Transverse colon (tissue), 4 donors: Measurements from ENCODE around the gene C5orf22. TPM values are rescaled to one million over a fixed set of nuclear protein-coding genes. Genes with fewer than 3 reads are reported as not detected.

ENCODE experiments used
- DNase-seq: peaks from one replicate; pipeline ENCODE4 v3.0.0-alpha.2; 2019
- H3K27ac ChIP-seq, 4 donors: fragments of 200-600 bp; sonication (generic); 2 replicates each; pipeline ENCODE4 v1.5.1; 2016 to 2018; ENCODE audit warnings: inconsistent platforms in 4 of 4
- H3K27me3 ChIP-seq: fragments of 200-600 bp; sonication (generic); 2 replicates; pipeline ENCODE4 v1.5.1; 2017; ENCODE audit warnings: inconsistent platforms
- H3K36me3 ChIP-seq, 4 donors: fragments of 200-600 bp; sonication (generic); 2 replicates each; pipeline ENCODE4 v1.5.1; 2017 to 2019; ENCODE audit warnings: inconsistent platforms in 4 of 4
- H3K4me1 ChIP-seq, 4 donors: fragments of 200-600 bp; sonication (generic); 2 replicates each; pipeline ENCODE4 v1.5.1; 2017 to 2020; ENCODE audit warnings: inconsistent platforms in 4 of 4
- H3K4me3 ChIP-seq, 4 donors: fragments of 200-600 bp; sonication (generic); 1 replicate in 1 of 4; 2 replicates in 3 of 4; pipeline versions ENCODE4 v1.5.1 to v1.6.1; 2017 to 2019; ENCODE audit warnings: inconsistent platforms in 4 of 4
- H3K9me3 ChIP-seq, 2 donors: fragments of 200-600 bp; sonication (generic); 2 replicates each; pipeline ENCODE4 v1.5.1; 2017 to 2019; ENCODE audit warnings: inconsistent platforms in 2 of 2
- EP300 ChIP-seq: sonication (generic); formaldehyde crosslinking; IDR thresholded peaks from one replicate; pipeline ENCODE4 v1.6.1; 2017; ENCODE audit warnings: antibody characterized with exemption, low read depth
- POLR2A ChIP-seq: fragments of 450-650 bp; IDR thresholded peaks from one replicate; pipeline ENCODE4 v1.6.1; 2016; ENCODE audit warnings: antibody characterized with exemption, mild to moderate bottlenecking, moderate library complexity
- POLR2AphosphoS5 ChIP-seq, 3 donors: sonication (generic); formaldehyde crosslinking; IDR thresholded peaks; one replicate each; pipeline ENCODE4 v1.6.1; 2016; ENCODE audit warnings: antibody characterized with exemption in 3 of 3
- WGBS, 2 donors: methylation state at CpG; one replicate each; pipeline ENCODE4 v1.1.5; 2018; ENCODE audit warnings: low coverage in 1 of 2; 5-methylcytosine and 5-hydroxymethylcytosine counted together
- in situ Hi-C, 4 donors: fragments of 200-750 bp; cut with MboI; loops; one replicate each; pipeline versions ENCODE4 v1.15.0 to v1.15.1; 2017; ENCODE audit warnings: low sequenced_read_pairs in 3 of 4, low pct_ligation_motif_present in 1 of 4, low pct_unique_long_range_greater_than_20kb in 1 of 4
- intact Hi-C: fragments of 100-400 bp; cut with DNase I; formaldehyde crosslinking; loops from one replicate; pipeline ENCODE4 v1.15.1; 2023; ENCODE audit warnings: low total_unique reads
- total RNA-seq, 4 donors: library from RNA; depleted of rRNA; stranded (reverse); fragments of >200 nt; gene quantifications; one replicate each; pipeline ENCODE4 v1.1.0, GENCODE V29; 2016
- TF ChIP-seq, protein P1 (sequence below), 5 experiments: fragments of 200-600 bp in 3 of 5; fragments of 450-650 bp in 2 of 5; sonication (generic) in 3 of 5; IDR thresholded peaks; 1 replicate in 2 of 5; 2 replicates in 3 of 5; pipeline ENCODE4 v1.5.1; 2016 to 2017; ENCODE audit warnings: antibody characterized with exemption in 5 of 5, inconsistent platforms in 3 of 5, mild to moderate bottlenecking in 2 of 5, moderate library complexity in 1 of 5

Gene C5orf22
- total RNA-seq, 4 donors from 2014 or later: 8.8 to 26.9 (median 18.5) TPM

DNA sequence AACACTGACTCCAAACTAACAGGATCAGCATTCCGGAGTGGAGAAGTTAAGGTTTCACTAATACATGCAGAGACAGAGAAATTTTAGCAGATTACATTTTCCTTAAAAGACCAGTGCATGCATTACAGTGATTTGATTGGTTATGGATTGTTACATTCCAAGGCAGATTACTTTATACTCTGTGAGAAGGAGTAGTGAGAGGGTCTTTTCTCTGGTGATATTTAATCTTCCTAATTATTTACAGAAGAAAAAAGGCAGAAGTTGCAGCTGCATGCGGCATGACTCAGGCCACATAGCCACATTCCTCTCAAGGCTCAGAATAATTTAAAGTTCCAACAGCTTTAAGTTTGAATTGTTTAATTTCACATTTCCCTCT, 53.8 kb downstream of the C5orf22 start:
- H3K4me3 ChIP-seq: no peak overlapping the region
- in situ Hi-C loops (loop anchor here in 3 of 4 donors (10.0 to 25.0 kb wide), 3 partner anchors 219 to 501 kb away; no protein-coding TSS in a partner anchor), intact Hi-C loops (no loop called here)
- H3K9me3 ChIP-seq: no peaks in the 10 kb centered on the region
- no peak overlapping the region for H3K27ac ChIP-seq
- H3K36me3 ChIP-seq: no peaks in the 10 kb centered on the region
- no peak for DNase-seq
- TF ChIP-seq, protein P1, sequence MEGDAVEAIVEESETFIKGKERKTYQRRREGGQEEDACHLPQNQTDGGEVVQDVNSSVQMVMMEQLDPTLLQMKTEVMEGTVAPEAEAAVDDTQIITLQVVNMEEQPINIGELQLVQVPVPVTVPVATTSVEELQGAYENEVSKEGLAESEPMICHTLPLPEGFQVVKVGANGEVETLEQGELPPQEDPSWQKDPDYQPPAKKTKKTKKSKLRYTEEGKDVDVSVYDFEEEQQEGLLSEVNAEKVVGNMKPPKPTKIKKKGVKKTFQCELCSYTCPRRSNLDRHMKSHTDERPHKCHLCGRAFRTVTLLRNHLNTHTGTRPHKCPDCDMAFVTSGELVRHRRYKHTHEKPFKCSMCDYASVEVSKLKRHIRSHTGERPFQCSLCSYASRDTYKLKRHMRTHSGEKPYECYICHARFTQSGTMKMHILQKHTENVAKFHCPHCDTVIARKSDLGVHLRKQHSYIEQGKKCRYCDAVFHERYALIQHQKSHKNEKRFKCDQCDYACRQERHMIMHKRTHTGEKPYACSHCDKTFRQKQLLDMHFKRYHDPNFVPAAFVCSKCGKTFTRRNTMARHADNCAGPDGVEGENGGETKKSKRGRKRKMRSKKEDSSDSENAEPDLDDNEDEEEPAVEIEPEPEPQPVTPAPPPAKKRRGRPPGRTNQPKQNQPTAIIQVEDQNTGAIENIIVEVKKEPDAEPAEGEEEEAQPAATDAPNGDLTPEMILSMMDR (IDR thresholded peaks at IDR 0.05): no peak
- TF ChIP-seq EP300 (no peak), POLR2A (no peak), POLR2AphosphoS5 (IDR thresholded peaks at IDR 0.05) (no peak)
- no peaks in the 10 kb centered on the region for H3K4me1 ChIP-seq
- peaks cover 9% of the 10 kb centered on the region for H3K27me3 ChIP-seq
- 78 to 94% methylated on average over 2 of the region's 2 CpGs for WGBS, 2 donors

DNA sequence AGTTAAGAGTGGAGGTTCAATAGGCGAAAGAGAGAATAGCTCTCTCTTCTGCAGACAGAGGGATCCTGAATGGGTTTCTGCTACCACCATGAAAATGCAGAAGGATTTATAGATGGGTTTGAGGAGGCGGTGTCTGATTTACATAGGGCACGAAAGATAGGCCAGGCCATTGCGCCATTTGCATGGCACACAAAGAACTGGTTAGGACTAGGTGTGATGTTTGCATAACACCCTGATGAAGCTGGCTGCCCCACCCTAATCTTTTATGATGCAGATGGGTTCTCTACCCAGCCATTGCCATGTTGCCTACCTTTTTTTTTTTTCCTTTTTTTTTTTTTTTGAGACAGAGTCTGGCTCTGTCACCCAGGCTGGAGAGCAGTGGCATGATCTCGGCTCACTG, 55.4 kb downstream of the C5orf22 start:
- no peaks in the 10 kb centered on the region for H3K4me1 ChIP-seq
- intact Hi-C loops (no loop called here), in situ Hi-C loops (loop anchor here in 3 of 4 donors (10.0 to 25.0 kb wide), 3 partner anchors 217 to 500 kb away; no protein-coding TSS in a partner anchor)
- H3K36me3 ChIP-seq: no peaks in the 10 kb centered on the region
- H3K9me3 ChIP-seq: no peaks in the 10 kb centered on the region
- TF ChIP-seq, protein P1 (IDR thresholded peaks at IDR 0.05): no peak
- WGBS, 2 donors: 71 to 89% methylated on average over 2 to 5 of the region's 5 CpGs
- no peak overlapping the region for H3K27ac ChIP-seq
- no peak overlapping the region for H3K4me3 ChIP-seq
- DNase-seq: no peak
- no peaks in the 10 kb centered on the region for H3K27me3 ChIP-seq

DNA sequence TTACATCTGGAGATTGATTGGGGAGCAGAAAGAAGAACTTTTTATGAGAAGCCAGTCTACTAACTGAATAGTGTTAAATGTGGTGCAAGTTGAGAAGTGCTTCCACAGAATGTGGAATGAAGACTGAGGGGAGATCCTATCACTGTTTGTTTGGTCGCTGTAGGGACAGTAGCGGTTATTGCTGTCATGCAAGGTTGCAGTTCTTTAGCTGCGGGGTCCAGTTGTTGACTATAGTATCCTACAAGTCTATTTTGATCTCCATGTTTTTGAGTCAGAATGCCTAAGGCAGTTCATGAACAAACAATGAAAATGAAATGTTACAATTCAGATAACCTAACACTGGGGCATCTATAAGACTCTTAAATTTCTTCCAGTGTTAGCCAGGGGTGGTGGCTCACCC, 61.6 kb downstream of the C5orf22 start:
- TF ChIP-seq POLR2AphosphoS5 (IDR thresholded peaks at IDR 0.05) (no peak), EP300 (no peak), POLR2A (no peak)
- TF ChIP-seq, protein P1 (IDR thresholded peaks at IDR 0.05): no peak
- Histone ChIP-seq H3K27me3 (no peaks in the 10 kb centered on the region), H3K36me3 (no peaks in the 10 kb centered on the region), H3K27ac (no peak overlapping the region), H3K4me3 (no peak overlapping the region), H3K4me1 (no peaks in the 10 kb centered on the region), H3K9me3 (no peaks in the 10 kb centered on the region)
- intact Hi-C loops (no loop called here), in situ Hi-C loops (loop anchor here in 3 of 4 donors (25.0 kb wide), 2 partner anchors 219 to 494 kb away; no protein-coding TSS in a partner anchor)
- no peak for DNase-seq
- 84 to 85% methylated on average over 3 of the region's 3 CpGs for WGBS, 2 donors

DNA sequence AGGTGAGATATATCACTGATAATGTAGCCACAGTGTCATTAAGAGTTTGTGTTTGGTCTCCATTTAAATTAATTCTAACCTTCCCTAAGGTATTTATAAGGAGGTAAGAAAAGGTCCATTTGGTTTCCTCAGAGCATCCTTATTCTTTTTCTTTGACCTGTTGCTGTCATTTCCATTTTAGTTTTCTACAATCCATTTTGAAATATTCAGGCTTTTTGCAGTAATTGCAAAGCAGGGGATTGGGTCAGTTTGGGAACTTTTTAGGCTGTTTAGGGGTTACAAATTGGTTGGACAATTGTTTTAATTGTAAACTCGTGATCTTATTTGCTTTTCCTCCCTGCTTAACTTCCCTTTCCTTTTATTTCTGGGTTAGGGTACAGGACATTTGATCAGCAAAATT, 64.3 kb downstream of the C5orf22 start:
- Histone ChIP-seq H3K36me3 (no peaks in the 10 kb centered on the region), H3K27me3 (no peaks in the 10 kb centered on the region), H3K9me3 (no peaks in the 10 kb centered on the region), H3K4me1 (no peaks in the 10 kb centered on the region), H3K4me3 (no peak overlapping the region), H3K27ac (no peak overlapping the region)
- in situ Hi-C loops: loop anchor here in 3 of 4 donors (25.0 kb wide), 2 partner anchors 216 to 491 kb away; no protein-coding TSS in a partner anchor
- no peak for TF ChIP-seq POLR2AphosphoS5 (IDR thresholded peaks at IDR 0.05)
- TF ChIP-seq POLR2A: no peak
- TF ChIP-seq EP300: no peak
- TF ChIP-seq, protein P1 (IDR thresholded peaks at IDR 0.05): no peak
- WGBS, 2 donors: 48 to 50% methylated on average over 1 of the region's 1 CpG
- intact Hi-C loops: no loop called here
- DNase-seq: no peak
